Endothelial cell (in vitro differentiated cells): ENCODE measurements around the gene MKI67. TPM values are rescaled to one million over a fixed set of nuclear protein-coding genes. Genes with fewer than 3 reads are reported as not detected.

Source experiments
- DNase-seq: peaks from one replicate; pipeline ENCODE4 v3.0.0; 2021; ENCODE audit warnings: low spot score
- H3K27ac Mint-ChIP-seq: one replicate; pipeline ENCODE4 v1.8.0; 2021; ENCODE audit warnings: mixed read lengths, inconsistent platforms; ENCODE audit not compliant: unreplicated experiment
- H3K27me3 Mint-ChIP-seq: one replicate; pipeline ENCODE4 v1.8.0; 2021; ENCODE audit warnings: mild to moderate bottlenecking, moderate library complexity, mixed read lengths, inconsistent platforms; ENCODE audit not compliant: unreplicated experiment
- H3K36me3 Mint-ChIP-seq: one replicate; pipeline ENCODE4 v1.8.0; 2021; ENCODE audit warnings: mild to moderate bottlenecking, low read depth, mixed read lengths, inconsistent platforms; ENCODE audit not compliant: unreplicated experiment
- H3K4me1 Mint-ChIP-seq: one replicate; pipeline ENCODE4 v1.8.0; 2021; ENCODE audit warnings: mild to moderate bottlenecking, mixed read lengths, inconsistent platforms; ENCODE audit not compliant: unreplicated experiment
- H3K4me3 Mint-ChIP-seq: one replicate; pipeline ENCODE4 v1.8.0; 2021; ENCODE audit warnings: mild to moderate bottlenecking, mixed read lengths, inconsistent platforms; ENCODE audit not compliant: unreplicated experiment
- H3K9me3 Mint-ChIP-seq: one replicate; pipeline ENCODE4 v1.8.0; 2021; ENCODE audit warnings: mixed read lengths, inconsistent platforms; ENCODE audit not compliant: unreplicated experiment
- total RNA-seq: library from RNA; stranded (reverse); fragmentation: NEBNext Ultra II Directional; extraction: Animal tissue kit (Norgen Biotek cat#: 25700); gene quantifications from one replicate; pipeline ENCODE4 v1.2.1, GENCODE V29; 2021; ENCODE audit not compliant: unreplicated experiment
- TF ChIP-seq, protein P1 (sequence below): fragments of 200-600 bp; sonication (generic); IDR thresholded peaks from one replicate; pipeline ENCODE4 v1.5.0; 2021; ENCODE audit warnings: antibody characterized with exemption; ENCODE audit not compliant: unreplicated experiment

MKI67 gene
- total RNA-seq, 1 donor from 2014 or later, result 19.7 TPM

DNA sequence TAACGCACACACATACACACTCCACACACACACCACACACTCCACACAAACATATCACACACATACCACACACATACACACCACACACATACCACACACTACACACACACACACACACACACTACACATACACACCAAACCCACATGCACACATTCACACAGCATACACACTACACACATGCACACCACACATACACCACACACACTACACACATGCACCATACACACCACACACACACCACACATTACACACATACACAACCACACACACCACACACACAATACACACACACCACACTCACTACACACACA lies 66.3 kb downstream of the MKI67 start:
- Mint-ChIP-seq H3K27ac (peak overlapping the region; percentile 94), H3K36me3 (peaks cover 58% of the 10 kb centered on the region), H3K4me3 (peak overlapping the region; percentile 84), H3K4me1 (peaks cover 70% of the 10 kb centered on the region), H3K27me3 (peaks cover 29% of the 10 kb centered on the region), H3K9me3 (no peaks in the 10 kb centered on the region)
- TF ChIP-seq, protein P1, sequence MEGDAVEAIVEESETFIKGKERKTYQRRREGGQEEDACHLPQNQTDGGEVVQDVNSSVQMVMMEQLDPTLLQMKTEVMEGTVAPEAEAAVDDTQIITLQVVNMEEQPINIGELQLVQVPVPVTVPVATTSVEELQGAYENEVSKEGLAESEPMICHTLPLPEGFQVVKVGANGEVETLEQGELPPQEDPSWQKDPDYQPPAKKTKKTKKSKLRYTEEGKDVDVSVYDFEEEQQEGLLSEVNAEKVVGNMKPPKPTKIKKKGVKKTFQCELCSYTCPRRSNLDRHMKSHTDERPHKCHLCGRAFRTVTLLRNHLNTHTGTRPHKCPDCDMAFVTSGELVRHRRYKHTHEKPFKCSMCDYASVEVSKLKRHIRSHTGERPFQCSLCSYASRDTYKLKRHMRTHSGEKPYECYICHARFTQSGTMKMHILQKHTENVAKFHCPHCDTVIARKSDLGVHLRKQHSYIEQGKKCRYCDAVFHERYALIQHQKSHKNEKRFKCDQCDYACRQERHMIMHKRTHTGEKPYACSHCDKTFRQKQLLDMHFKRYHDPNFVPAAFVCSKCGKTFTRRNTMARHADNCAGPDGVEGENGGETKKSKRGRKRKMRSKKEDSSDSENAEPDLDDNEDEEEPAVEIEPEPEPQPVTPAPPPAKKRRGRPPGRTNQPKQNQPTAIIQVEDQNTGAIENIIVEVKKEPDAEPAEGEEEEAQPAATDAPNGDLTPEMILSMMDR, result no peak
- DNase-seq, result no peak

DNA sequence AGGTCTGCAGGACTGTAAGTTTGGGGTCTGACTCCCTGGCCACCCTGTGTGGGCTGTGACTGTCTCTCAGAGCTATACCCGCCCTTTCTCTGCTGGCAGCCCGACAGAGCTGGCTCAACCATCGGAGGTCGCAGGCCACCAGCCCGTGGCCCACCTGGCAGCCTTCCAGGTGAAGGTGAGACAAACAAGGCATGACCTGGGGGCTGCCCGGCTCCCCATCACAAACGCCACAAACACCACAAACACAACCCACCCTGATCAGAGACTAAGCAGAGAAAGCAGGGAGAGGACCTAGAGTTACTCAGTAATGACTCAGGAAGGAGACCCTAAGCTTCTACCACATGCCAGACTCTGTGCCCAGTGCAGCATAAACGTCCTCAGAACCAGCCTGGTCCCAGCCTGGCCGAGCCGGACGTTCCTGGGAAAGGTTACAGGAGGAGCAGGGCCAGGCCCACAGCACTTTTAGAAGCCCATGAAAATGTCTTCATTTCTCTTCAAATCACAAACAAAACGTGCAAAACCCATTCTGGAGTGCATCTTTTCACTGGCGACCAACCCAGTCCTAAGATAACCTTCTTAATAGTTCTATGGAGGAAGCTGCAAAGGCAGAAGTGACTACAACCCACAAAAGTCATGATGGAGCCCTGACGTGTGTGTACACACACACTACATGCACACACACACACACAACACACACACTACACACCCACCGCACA lies 66.8 kb downstream of the MKI67 start:
- Mint-ChIP-seq H3K27ac (peak overlapping the region; percentile 94), H3K36me3 (peaks cover 54% of the 10 kb centered on the region), H3K4me1 (peaks cover 66% of the 10 kb centered on the region), H3K4me3 (peak overlapping the region; percentile 84), H3K27me3 (peaks cover 29% of the 10 kb centered on the region), H3K9me3 (no peaks in the 10 kb centered on the region)
- TF ChIP-seq, protein P1, result no peak
- no peak for DNase-seq

DNA sequence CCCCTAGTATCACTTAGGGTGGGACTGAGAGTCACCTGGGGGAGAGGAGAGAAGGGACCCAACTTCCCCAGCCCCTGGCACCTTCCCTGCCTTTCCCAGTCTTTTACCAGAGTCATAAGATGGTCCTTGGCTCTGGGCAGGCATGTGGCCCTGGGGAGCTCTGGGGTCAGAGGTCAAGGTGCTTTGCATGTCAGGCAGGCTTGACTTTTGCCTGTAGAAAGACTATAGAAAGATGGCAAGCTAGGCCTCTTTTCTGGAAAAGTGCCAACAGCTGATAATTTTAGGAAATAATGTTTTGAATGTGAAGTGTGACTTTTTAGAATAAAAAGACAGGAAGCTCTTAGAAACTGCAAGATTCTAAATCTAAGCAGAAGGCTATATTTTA lies 67.5 kb downstream of the MKI67 start:
- Mint-ChIP-seq H3K4me3 (no peak overlapping the region), H3K9me3 (no peaks in the 10 kb centered on the region), H3K27ac (no peak overlapping the region), H3K36me3 (peaks cover 58% of the 10 kb centered on the region), H3K4me1 (peaks cover 63% of the 10 kb centered on the region), H3K27me3 (peaks cover 29% of the 10 kb centered on the region)
- no peak for DNase-seq
- TF ChIP-seq, protein P1, result no peak

DNA sequence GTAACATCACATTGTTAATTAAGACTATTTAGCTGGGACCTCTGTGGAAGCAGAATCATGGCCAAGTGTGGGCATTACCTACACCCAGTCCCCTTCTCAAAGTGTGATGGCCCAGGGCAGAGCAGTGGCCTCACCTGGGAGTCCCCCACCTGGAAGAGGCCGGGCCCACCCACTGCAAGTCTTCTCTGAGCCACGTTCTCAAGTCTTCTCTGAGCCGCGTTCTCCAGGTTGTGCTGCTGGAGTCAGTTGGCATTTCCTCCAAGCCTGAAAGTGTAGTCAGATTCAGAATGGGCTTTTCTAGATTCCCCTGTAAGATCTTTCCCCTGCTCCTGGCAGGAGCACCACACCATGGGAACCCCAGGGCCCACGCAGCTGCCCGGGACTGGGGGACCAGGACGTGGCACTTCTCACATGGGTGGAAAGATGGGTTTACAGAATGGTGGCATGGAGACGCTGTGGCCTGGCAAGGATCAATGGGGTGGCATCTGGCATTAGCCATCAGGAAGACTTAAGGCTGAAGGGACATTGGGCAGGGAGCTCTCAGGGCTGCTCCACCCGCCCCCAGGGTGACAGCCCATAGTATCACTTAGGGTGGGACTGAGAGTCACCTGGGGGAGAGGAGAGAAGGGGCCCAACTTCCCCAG lies 68.0 kb downstream of the MKI67 start:
- peaks cover 55% of the 10 kb centered on the region for H3K36me3 Mint-ChIP-seq
- H3K4me1 Mint-ChIP-seq, result peaks cover 60% of the 10 kb centered on the region
- no peak for DNase-seq
- H3K27me3 Mint-ChIP-seq, result peaks cover 29% of the 10 kb centered on the region
- no peaks in the 10 kb centered on the region for H3K9me3 Mint-ChIP-seq
- no peak overlapping the region for H3K4me3 Mint-ChIP-seq
- no peak overlapping the region for H3K27ac Mint-ChIP-seq
- TF ChIP-seq, protein P1, result no peak
